Suprapubic skin (tissue), 4 donors: ENCODE results near the gene RSPO1.

Experiments used
- EP300 ChIP-seq: sonication (generic); formaldehyde crosslinking; IDR thresholded peaks from one replicate; pipeline ENCODE4 v1.6.1; 2017; ENCODE audit warnings: antibody characterized with exemption
- POLR2A ChIP-seq, 2 donors: fragments of 450-650 bp; IDR thresholded peaks; one replicate each; pipeline ENCODE4 v1.6.1; 2017; ENCODE audit warnings: antibody characterized with exemption in 2 of 2, mild to moderate bottlenecking in 2 of 2, moderate library complexity in 2 of 2
- POLR2AphosphoS5 ChIP-seq, 3 donors: sonication (generic); formaldehyde crosslinking; IDR thresholded peaks; one replicate each; pipeline ENCODE4 v1.6.1; 2017; ENCODE audit warnings: antibody characterized with exemption in 3 of 3
- TF ChIP-seq, protein P1 (sequence below), 2 donors: fragments of 200-600 bp in 1 of 2; fragments of 450-650 bp in 1 of 2; sonication (generic) in 1 of 2; IDR thresholded peaks; one replicate each; pipeline ENCODE4 v1.5.1; 2016 to 2019; ENCODE audit warnings: antibody characterized with exemption in 2 of 2, mild to moderate bottlenecking in 1 of 2, moderate library complexity in 1 of 2

DNA sequence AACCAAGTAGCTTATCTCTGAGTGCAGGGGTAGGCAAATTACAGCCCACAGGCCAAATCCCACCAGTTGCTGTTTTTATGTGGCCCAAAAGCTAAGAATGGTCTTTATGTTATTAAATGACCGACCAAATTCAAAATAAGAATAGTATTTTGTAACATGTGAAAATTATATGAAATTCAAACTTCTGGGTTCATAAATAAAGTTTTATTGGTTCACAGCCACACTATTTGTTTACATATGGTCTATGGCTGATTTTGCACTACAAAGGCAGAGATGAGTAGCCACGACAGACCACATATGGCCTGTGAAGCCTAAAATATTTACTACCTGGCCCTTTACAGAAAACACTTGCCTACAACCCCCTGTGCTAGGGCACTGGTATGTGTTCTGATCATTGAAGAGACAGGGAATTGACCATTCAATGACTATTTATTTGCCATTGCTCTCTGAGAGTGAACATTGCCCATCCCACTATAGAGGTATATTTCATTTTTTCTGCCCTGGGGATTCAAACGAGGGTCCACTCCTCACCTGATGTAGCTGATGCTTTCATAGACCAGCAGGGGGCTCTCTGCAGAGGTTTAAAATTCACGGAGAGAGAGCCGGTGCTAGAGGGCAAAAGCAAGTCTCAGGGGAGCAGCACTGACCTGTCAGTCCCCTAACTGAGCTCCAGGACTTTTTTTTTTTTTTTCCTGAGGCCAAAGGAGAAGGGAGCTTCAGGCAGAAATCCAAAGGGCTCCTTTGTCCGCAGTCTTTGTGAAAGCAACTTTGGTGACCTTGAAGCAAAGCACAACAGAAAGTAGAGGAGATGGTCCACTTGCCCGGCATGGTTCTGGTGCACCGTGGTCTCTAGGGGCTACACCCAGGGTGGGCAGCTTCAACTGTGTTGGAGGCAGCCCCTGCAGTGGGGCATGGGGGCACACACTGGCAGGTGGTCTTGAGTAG, 31.7 kb downstream of the RSPO1 start:
- TF ChIP-seq, protein P1, sequence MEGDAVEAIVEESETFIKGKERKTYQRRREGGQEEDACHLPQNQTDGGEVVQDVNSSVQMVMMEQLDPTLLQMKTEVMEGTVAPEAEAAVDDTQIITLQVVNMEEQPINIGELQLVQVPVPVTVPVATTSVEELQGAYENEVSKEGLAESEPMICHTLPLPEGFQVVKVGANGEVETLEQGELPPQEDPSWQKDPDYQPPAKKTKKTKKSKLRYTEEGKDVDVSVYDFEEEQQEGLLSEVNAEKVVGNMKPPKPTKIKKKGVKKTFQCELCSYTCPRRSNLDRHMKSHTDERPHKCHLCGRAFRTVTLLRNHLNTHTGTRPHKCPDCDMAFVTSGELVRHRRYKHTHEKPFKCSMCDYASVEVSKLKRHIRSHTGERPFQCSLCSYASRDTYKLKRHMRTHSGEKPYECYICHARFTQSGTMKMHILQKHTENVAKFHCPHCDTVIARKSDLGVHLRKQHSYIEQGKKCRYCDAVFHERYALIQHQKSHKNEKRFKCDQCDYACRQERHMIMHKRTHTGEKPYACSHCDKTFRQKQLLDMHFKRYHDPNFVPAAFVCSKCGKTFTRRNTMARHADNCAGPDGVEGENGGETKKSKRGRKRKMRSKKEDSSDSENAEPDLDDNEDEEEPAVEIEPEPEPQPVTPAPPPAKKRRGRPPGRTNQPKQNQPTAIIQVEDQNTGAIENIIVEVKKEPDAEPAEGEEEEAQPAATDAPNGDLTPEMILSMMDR (IDR thresholded peaks at IDR 0.05), result peak; percentile 21 to 43
- TF ChIP-seq POLR2A (IDR thresholded peaks at IDR 0.05) (no peak), EP300 (no peak), POLR2AphosphoS5 (IDR thresholded peaks at IDR 0.05) (no peak)
